ENCODE data around the gene ATXN1. TPM values are rescaled to one million over a fixed set of nuclear protein-coding genes. Genes with fewer than 3 reads are reported as not detected.
A peak's percentile ranks its signal among the peaks of the same experiment; 100 is the strongest.

Gene ATXN1
- total RNA-seq, 5 donors from 2014 or later (not counting 1 experiment from before 2014, with no cell fraction given): 65.1 to 101 (median 77.5) TPM

DNA sequence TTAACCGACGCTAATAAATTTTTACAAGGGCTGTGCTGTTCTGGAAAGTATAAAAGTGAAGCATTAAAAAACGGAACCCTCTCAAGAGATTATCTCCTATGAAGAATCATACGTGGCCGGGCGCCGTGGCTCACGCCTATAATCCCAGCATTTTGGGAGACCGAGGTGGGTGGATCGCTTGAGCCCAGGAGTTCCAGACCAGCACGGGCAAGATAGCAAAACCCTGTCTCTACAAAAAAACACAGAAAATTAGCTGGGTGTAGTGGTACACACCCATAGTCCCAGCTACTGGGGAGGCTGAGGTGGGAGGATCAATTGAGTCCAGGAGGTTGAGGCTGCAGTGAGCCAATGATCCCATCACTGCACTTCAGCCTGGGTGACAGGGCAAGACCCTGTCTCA lies 439.4 kb downstream of the ATXN1 start:
- no peaks in the 10 kb centered on the region for H3K9me3 ChIP-seq
- no peaks in the 10 kb centered on the region for H3K27me3 ChIP-seq (replicated peaks in 1 of 2; ENCODE audit: control insufficient read depth in 2 of 2, extremely low read depth in 1 of 2, insufficient read depth in 2 of 2, low read length in 1 of 2)
- no peaks in the 10 kb centered on the region for H3K9me3 Mint-ChIP-seq
- POLR2A ChIA-PET: interaction anchor here in 1 of 2 donors (0.6 kb wide), 1 partner anchor 179 kb away, joined by 9 read pairs; no protein-coding TSS in a partner anchor
- no peak overlapping the region for H3K4me3 Mint-ChIP-seq
- no peak overlapping the region for H3K4me3 ChIP-seq (ENCODE audit: control insufficient read depth in 1 of 2, extremely low read depth in 1 of 2, low read length in 1 of 2)
- CTCF ChIA-PET: interaction anchor here in 1 of 2 donors (1.0 to 2.8 kb wide), 3 partner anchors 11 to 440 kb away, joined by 4 to 27 read pairs (median 8); partner anchors contain the start of gene ATXN1
- H3K27ac ChIP-seq (ENCODE audit: low read length): peak overlapping the region; percentile 95
- H3K4me1 Mint-ChIP-seq: peaks cover 73 to 87% (median 81%) of the 10 kb centered on the region in 3 donors
- H3K36me3 ChIP-seq (ENCODE audit: control insufficient read depth in 2 of 2, extremely low read depth in 1 of 2, insufficient read depth in 1 of 2, low read length in 1 of 2): peaks cover 0 to 12% of the 10 kb centered on the region in 2 donors
- ATAC-seq (replicated peaks in 1 of 4) (no peak), DNase-seq (no peak)
- H3K4me1 ChIP-seq (ENCODE audit: control insufficient read depth in 1 of 2, extremely low read depth in 1 of 2, insufficient read depth in 2 of 2, low read length in 2 of 2): peaks cover 35 to 76% of the 10 kb centered on the region in 2 experiments
- H3K27ac Mint-ChIP-seq: peak overlapping the region; percentile 83 to 93
- H3K36me3 Mint-ChIP-seq: peaks cover 12% of the 10 kb centered on the region
- 100% methylated on average over 3 of the region's 11 CpGs for WGBS (ENCODE audit: insufficient coverage)
- no peaks in the 10 kb centered on the region for H3K27me3 Mint-ChIP-seq

DNA sequence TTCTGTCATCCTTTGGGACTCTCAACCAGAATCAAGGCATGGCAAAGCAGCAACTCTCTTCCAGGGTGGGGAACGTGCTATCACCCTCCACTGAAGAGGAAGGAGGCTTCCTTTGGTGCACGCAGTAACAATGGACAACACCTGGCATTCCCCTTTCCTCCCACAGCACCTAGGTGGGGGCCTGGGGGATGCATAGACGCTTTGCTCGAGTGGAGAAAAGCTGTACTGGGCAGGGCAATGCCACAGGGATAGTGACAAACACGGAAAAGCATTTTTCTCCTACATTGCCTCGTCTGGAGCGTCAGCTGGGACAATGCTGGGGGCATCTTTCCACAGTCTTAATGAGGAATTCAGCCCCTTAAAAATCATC lies 439.9 kb downstream of the ATXN1 start:
- ATAC-seq (replicated peaks in 1 of 4) (no peak), DNase-seq (no peak)
- Histone ChIP-seq H3K27ac (ENCODE audit: low read length) (peak overlapping the region; percentile 95), H3K4me3 (ENCODE audit: control insufficient read depth in 1 of 2, extremely low read depth in 1 of 2, low read length in 1 of 2) (no peak overlapping the region), H3K4me1 (ENCODE audit: control insufficient read depth in 1 of 2, extremely low read depth in 1 of 2, insufficient read depth in 2 of 2, low read length in 2 of 2) (peaks cover 35 to 81% of the 10 kb centered on the region in 2 experiments), H3K9me3 (no peaks in the 10 kb centered on the region), H3K36me3 (ENCODE audit: control insufficient read depth in 2 of 2, extremely low read depth in 1 of 2, insufficient read depth in 1 of 2, low read length in 1 of 2) (peaks cover 0 to 7% of the 10 kb centered on the region in 2 donors), H3K27me3 (replicated peaks in 1 of 2; ENCODE audit: control insufficient read depth in 2 of 2, extremely low read depth in 1 of 2, insufficient read depth in 2 of 2, low read length in 1 of 2) (no peaks in the 10 kb centered on the region)
- H3K9me3 Mint-ChIP-seq: no peaks in the 10 kb centered on the region
- H3K4me3 Mint-ChIP-seq: no peak overlapping the region
- CTCF ChIA-PET: interaction anchor here in 1 of 2 donors (3.0 kb wide), 1 partner anchor 11 kb away, joined by 24 read pairs; no protein-coding TSS in a partner anchor
- H3K4me1 Mint-ChIP-seq: peaks cover 78 to 88% (median 84%) of the 10 kb centered on the region in 3 donors
- peak overlapping the region; percentile 83 to 93 for H3K27ac Mint-ChIP-seq
- no peaks in the 10 kb centered on the region for H3K27me3 Mint-ChIP-seq
- POLR2A ChIA-PET: no interaction called here
- H3K36me3 Mint-ChIP-seq: peaks cover 7% of the 10 kb centered on the region
- WGBS (ENCODE audit: insufficient coverage): 94% methylated on average over 5 of the region's 7 CpGs

DNA sequence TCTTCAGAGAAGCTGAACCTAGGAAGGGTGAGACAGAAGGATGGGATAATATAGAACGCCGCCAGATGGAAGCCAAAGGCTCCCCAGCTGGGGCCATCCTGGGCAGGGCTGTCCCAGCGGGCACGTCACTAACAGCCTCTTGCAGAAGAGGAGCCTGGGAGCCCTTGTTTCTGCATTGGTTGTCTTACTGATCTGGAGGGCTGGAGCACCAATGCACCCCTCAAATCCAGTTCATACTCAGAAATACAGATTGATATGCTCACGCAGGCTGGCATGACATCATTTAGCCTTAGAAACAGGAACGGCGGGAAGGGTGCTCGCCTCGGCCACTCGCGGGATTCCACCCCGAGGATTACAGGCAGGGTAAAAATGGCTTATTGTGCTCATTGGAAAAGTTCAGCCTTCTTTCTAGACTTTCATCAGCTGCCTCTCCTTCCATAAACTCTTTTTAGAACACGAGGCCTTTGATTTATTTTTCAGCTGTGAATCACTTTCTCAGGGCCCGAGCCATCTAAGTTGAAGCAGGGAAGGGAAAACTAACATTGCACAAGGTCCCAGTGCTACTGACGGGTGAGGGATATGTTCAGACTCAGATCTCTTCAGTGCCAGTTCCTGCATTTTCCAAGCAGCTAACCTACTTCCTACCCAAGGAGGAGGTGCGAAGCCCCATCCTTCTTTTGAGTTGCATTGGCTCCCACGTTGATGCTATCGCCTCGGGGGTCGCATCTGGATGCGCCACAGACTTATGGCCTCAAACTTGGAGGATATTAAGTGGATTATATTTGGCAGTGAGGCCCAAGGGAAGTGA lies 440.5 kb downstream of the ATXN1 start:
- no peaks in the 10 kb centered on the region for H3K9me3 Mint-ChIP-seq
- Histone ChIP-seq H3K36me3 (ENCODE audit: control insufficient read depth in 2 of 2, extremely low read depth in 1 of 2, insufficient read depth in 1 of 2, low read length in 1 of 2) (peaks cover 0 to 2% of the 10 kb centered on the region in 2 donors), H3K4me3 (ENCODE audit: control insufficient read depth in 1 of 2, extremely low read depth in 1 of 2, low read length in 1 of 2) (peak overlapping the region; percentile 32 to 38), H3K4me1 (ENCODE audit: control insufficient read depth in 1 of 2, extremely low read depth in 1 of 2, insufficient read depth in 2 of 2, low read length in 2 of 2) (peaks cover 35 to 81% of the 10 kb centered on the region in 2 experiments), H3K27me3 (replicated peaks in 1 of 2; ENCODE audit: control insufficient read depth in 2 of 2, extremely low read depth in 1 of 2, insufficient read depth in 2 of 2, low read length in 1 of 2) (no peaks in the 10 kb centered on the region), H3K9me3 (no peaks in the 10 kb centered on the region), H3K27ac (ENCODE audit: low read length) (peak overlapping the region; percentile 95)
- H3K27ac Mint-ChIP-seq: peak overlapping the region; percentile 83 to 93
- H3K27me3 Mint-ChIP-seq: no peaks in the 10 kb centered on the region
- ChIA-PET POLR2A (interaction anchor here in 1 of 2 donors (0.9 to 1.8 kb wide), 3 partner anchors 100 to 442 kb away, joined by 4 to 5 read pairs (median 5); partner anchors contain the start of gene ATXN1), CTCF (interaction anchor here in 1 of 2 donors (0.7 to 3.0 kb wide), 4 partner anchors 8 to 450 kb away, joined by 3 to 24 read pairs (median 8); no protein-coding TSS in a partner anchor)
- no peak for DNase-seq
- H3K4me1 Mint-ChIP-seq: peaks cover 76 to 85% (median 83%) of the 10 kb centered on the region in 3 donors
- 96% methylated on average over 9 of the region's 21 CpGs for WGBS (ENCODE audit: insufficient coverage)
- ATAC-seq (replicated peaks in 1 of 4): no peak
- H3K36me3 Mint-ChIP-seq: peaks cover 1% of the 10 kb centered on the region
- peak overlapping the region; percentile 52 to 79 (median 70) for H3K4me3 Mint-ChIP-seq

DNA sequence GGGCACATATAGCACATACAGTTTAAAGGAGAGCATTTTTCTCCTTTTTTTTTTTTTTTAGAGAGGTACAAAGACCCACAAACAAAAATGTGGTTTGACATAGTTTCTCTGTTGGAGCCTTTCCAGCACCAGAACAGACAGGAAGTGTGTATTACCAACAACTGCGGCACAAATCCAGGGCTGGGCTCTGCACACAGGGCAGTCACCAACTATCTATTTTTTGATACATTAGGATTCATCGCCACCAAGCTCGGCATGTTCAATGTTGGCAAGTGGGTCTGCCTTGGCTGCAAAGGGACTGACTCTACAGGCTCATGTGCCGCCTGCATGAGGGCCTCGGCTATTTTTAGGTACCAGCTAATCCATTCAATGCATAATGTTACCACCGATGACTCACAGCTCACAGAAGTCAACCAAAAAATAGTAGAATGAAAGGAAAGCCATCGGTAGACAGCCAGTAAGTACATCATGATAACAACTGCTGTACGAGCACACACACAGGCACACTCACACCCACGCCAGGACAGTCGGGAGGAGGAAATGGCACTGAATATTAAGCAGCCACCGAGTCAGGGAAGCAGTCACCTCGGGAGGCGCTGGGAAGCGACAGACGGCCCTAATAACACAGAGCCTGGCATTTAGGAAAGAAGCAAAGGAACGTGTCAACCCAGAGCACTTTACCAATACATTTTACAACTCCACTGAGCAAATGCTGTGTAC lies 441.3 kb downstream of the ATXN1 start:
- peak overlapping the region; percentile 52 to 79 (median 70) for H3K4me3 Mint-ChIP-seq
- ChIA-PET POLR2A (interaction anchor here in 1 of 2 donors (0.5 to 1.8 kb wide), 4 partner anchors 101 to 685 kb away, joined by 4 to 6 read pairs (median 5); partner anchors contain the start of gene ATXN1), CTCF (interaction anchor here in 1 of 2 donors (0.7 to 3.0 kb wide), 5 partner anchors 9 to 451 kb away, joined by 3 to 24 read pairs (median 7); no protein-coding TSS in a partner anchor)
- peak; percentile 66 to 79 (median 78) for ATAC-seq (replicated peaks in 1 of 4)
- WGBS (ENCODE audit: insufficient coverage): 1% methylated on average over 11 of the region's 16 CpGs
- peak overlapping the region; percentile 83 to 93 for H3K27ac Mint-ChIP-seq
- H3K4me1 Mint-ChIP-seq: peaks cover 69 to 82% (median 77%) of the 10 kb centered on the region in 3 donors
- no peaks in the 10 kb centered on the region for H3K27me3 Mint-ChIP-seq
- Histone ChIP-seq H3K27me3 (replicated peaks in 1 of 2; ENCODE audit: control insufficient read depth in 2 of 2, extremely low read depth in 1 of 2, insufficient read depth in 2 of 2, low read length in 1 of 2) (no peaks in the 10 kb centered on the region), H3K4me3 (ENCODE audit: control insufficient read depth in 1 of 2, extremely low read depth in 1 of 2, low read length in 1 of 2) (peak overlapping the region; percentile 32 to 38), H3K9me3 (no peaks in the 10 kb centered on the region), H3K27ac (ENCODE audit: low read length) (peak overlapping the region; percentile 95), H3K4me1 (ENCODE audit: control insufficient read depth in 1 of 2, extremely low read depth in 1 of 2, insufficient read depth in 2 of 2, low read length in 2 of 2) (peaks cover 35 to 75% of the 10 kb centered on the region in 2 experiments), H3K36me3 (ENCODE audit: control insufficient read depth in 2 of 2, extremely low read depth in 1 of 2, insufficient read depth in 1 of 2, low read length in 1 of 2) (no peaks in the 10 kb centered on the region)
- DNase-seq: peak; percentile 40 to 83 (median 61)
- H3K9me3 Mint-ChIP-seq: no peaks in the 10 kb centered on the region
- peaks cover 4% of the 10 kb centered on the region for H3K36me3 Mint-ChIP-seq

DNA sequence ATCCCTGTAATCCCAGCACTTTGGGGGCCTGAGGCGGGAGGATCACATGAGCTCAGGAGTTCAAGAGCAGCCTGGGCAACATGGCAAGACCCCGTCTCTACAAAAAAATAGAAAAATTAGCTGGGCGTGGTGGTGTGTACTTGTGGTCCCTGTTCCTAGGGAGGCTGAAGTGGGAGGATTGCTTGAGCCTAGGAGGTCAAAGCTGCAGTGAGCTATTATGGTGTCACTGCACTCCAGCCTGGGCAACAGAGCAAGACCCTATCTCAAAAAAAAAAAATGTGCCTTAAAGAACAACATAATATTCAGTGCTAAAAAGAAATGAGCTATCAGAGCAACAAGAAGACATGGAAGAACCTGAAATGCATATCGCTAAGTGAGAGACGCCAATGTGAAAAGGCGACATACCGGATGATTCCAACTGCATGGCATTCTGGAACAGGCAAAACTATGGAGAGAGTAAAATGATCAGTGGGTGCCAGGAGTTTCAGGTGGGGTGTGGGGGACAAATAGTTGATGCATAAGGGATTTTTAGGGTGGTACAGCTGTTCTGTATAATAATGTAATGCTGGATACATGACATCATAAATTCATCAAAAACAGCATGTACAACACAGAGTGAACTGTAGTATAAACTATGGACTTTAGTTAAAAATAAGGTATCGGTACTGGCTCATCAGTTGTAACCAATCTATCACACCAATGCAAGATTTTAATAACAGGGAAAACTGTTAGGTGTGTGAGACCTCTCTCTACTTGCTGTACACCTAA lies 442.1 kb downstream of the ATXN1 start:
- CTCF ChIA-PET: interaction anchor here (0.6 to 3.0 kb wide), 8 partner anchors 10 to 443 kb away, joined by 3 to 24 read pairs (median 4); no protein-coding TSS in a partner anchor
- ATAC-seq (replicated peaks in 1 of 4) (no peak), DNase-seq (no peak)
- Histone ChIP-seq H3K36me3 (ENCODE audit: control insufficient read depth in 2 of 2, extremely low read depth in 1 of 2, insufficient read depth in 1 of 2, low read length in 1 of 2) (no peaks in the 10 kb centered on the region), H3K4me1 (ENCODE audit: control insufficient read depth in 1 of 2, extremely low read depth in 1 of 2, insufficient read depth in 2 of 2, low read length in 2 of 2) (peaks cover 35 to 71% of the 10 kb centered on the region in 2 experiments), H3K27me3 (replicated peaks in 1 of 2; ENCODE audit: control insufficient read depth in 2 of 2, extremely low read depth in 1 of 2, insufficient read depth in 2 of 2, low read length in 1 of 2) (no peaks in the 10 kb centered on the region), H3K9me3 (no peaks in the 10 kb centered on the region), H3K4me3 (ENCODE audit: control insufficient read depth in 1 of 2, extremely low read depth in 1 of 2, low read length in 1 of 2) (no peak overlapping the region), H3K27ac (ENCODE audit: low read length) (peak overlapping the region; percentile 95)
- H3K9me3 Mint-ChIP-seq: no peaks in the 10 kb centered on the region
- peak overlapping the region; percentile 17 to 79 (median 52) for H3K4me3 Mint-ChIP-seq
- peaks cover 4% of the 10 kb centered on the region for H3K36me3 Mint-ChIP-seq
- peak overlapping the region; percentile 83 to 93 for H3K27ac Mint-ChIP-seq
- H3K4me1 Mint-ChIP-seq: peaks cover 64 to 74% (median 71%) of the 10 kb centered on the region in 3 donors
- 96% methylated on average over 5 of the region's 8 CpGs for WGBS (ENCODE audit: insufficient coverage)
- POLR2A ChIA-PET: interaction anchor here in 1 of 2 donors (0.5 to 1.8 kb wide), 4 partner anchors 102 to 686 kb away, joined by 4 to 6 read pairs (median 5); partner anchors contain the start of gene ATXN1
- no peaks in the 10 kb centered on the region for H3K27me3 Mint-ChIP-seq
